ENCODE data around the gene FN3KRP.

- TF ChIP-seq CTCF (IDR thresholded peaks at IDR 0.05; ENCODE audit: extremely low read depth in 1 of 2, insufficient read depth in 1 of 2, low read depth in 1 of 2, low read length in 2 of 2) (no peak), POLR2A (IDR thresholded peaks at IDR 0.05; ENCODE audit: low read depth, low read length) (no peak), POLR2AphosphoS5 (IDR thresholded peaks at IDR 0.05; ENCODE audit: insufficient read depth, low read depth, low read length) (no peak), EZH2 (IDR thresholded peaks at IDR 0.05; ENCODE audit: borderline replicate concordance, low read depth, low read length, severe bottlenecking) (no peak)
Observed at GRCh38 chr17:82720204-82720603, 3.7 kb downstream of the FN3KRP start.

Data from endothelial cell of umbilical vein (primary cell).